ENCODE results near the gene FBXO22.

DNA sequence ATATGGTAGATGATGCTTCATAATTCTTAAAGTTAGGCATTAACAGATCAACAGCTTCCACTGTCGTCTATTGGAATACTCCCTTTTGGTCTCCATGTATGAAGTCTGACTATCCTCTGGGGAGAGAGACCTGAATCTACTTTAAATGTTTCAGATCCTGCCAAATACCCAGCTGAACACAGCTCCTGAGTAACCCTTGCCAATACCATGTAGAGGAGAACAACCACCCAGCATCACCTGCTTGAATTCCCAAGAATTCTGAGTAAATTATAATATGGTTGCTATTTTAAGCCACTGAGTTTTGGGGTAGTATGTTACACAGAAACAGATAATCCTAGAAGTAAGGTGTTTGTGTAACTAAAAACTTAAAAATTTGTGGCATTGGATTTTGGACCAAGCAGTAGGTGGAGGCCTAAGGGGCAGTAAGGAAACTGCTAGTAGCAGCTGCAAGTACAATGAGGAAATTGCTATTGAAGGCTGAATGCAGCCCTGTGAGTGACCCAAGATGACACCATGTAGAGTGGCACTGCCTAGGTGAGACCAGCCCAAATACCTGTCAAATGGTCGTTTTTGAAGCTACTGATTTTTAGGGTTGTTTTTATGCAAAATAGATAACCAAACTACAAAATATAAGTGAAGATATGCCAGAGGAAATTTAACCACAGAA lies 77.6 kb downstream of the FBXO22 start:
- TF ChIP-seq CTCF (conservative IDR thresholded peaks at IDR 0.05; ENCODE audit: low read depth, low read length): no peak
- no peak for TF ChIP-seq EZH2phosphoT487 (IDR thresholded peaks at IDR 0.05; ENCODE audit: borderline replicate concordance, low read length)
